Epithelial cell of umbilical artery (primary cell): ENCODE measurements around the gene DSCAML1. TPM values are rescaled to one million over a fixed set of nuclear protein-coding genes. Genes with fewer than 3 reads are reported as not detected.

Experiments used
- total RNA-seq: library from RNA; depleted of rRNA; stranded (reverse); fragments of >200 nt; gene quantifications from 2 replicates; pipeline ENCODE4 v1.2.3, GENCODE V29; 2014

The DSCAML1 gene
- not detected in 2 replicates for total RNA-seq

GRCh38 chr11:117796872-117797529, at the start of gene DSCAML1:
Gene DSCAML1, minus strand, starts transcription at chr11:117797216. Its CDS starts 137 bp downstream, at chr11:117797079.

GRCh38 chr11:117824571-117825537, 27.8 kb upstream of the DSCAML1 start, which contains the start of gene FXYD2:
Gene FXYD2, minus strand, starts transcription at chr11:117824744. Its CDS starts 66 bp downstream, at chr11:117824678.

Other genes starting within 250 kb of the DSCAML1 start
- gene FXYD2, start 27.5 kb upstream of the DSCAML1 start, total RNA-seq = 0.65 and 0.76 TPM in 2 replicates
- gene FXYD6, start 79.4 kb upstream of the DSCAML1 start, total RNA-seq = 0.32 TPM in 1 of 2 replicates, not detected in the other
- not detected in 2 replicates for gene TMPRSS13, start 132.2 kb upstream of the DSCAML1 start, total RNA-seq
- gene IL10RA, start 189.2 kb upstream of the DSCAML1 start, total RNA-seq = not detected in 2 replicates